ENCODE measurements around the gene FEM1A.
A peak's percentile ranks its signal among the peaks of the same experiment; 100 is the strongest.

DNA sequence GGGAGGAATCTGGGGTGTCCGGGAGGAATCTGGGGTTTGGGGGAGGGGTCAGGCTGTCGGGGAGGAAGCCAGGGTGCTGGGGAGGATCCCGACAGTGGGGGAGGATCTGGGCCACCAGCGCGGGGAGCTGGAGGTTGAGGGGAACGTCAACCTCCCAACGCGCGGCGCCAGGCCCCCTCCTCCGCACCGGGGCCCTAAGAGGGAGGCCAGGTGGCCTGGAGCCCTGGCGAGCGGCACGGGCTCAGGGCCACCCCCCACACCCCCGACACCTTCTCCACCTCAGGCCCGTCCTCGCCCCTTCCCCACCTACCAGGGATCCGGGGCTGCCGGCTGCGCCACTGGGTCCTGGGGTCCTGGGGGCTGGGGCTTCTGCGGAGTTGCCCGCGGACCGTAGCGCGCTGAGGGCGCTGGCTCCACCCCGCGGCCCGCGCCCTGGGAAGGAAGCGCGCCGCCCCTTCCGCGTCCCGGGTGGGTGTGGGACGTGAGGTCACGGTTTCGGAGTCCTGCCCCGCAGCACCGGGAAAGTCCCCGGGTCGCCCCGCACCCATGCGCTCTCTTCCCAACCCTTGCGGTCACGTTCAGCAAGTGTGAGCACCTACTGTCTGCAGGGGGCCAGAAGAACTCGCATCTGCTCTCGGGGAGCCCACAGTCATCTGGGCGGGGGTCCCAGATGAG, 39.9 kb downstream of the FEM1A start, which contains the start of gene TICAM1:
- TF ChIP-seq, protein P1, sequence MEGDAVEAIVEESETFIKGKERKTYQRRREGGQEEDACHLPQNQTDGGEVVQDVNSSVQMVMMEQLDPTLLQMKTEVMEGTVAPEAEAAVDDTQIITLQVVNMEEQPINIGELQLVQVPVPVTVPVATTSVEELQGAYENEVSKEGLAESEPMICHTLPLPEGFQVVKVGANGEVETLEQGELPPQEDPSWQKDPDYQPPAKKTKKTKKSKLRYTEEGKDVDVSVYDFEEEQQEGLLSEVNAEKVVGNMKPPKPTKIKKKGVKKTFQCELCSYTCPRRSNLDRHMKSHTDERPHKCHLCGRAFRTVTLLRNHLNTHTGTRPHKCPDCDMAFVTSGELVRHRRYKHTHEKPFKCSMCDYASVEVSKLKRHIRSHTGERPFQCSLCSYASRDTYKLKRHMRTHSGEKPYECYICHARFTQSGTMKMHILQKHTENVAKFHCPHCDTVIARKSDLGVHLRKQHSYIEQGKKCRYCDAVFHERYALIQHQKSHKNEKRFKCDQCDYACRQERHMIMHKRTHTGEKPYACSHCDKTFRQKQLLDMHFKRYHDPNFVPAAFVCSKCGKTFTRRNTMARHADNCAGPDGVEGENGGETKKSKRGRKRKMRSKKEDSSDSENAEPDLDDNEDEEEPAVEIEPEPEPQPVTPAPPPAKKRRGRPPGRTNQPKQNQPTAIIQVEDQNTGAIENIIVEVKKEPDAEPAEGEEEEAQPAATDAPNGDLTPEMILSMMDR (IDR thresholded peaks at IDR 0.05), result no peak
- peak; percentile 55 for TF ChIP-seq EZH2 (IDR thresholded peaks at IDR 0.05)

Measured in neural progenitor cell (in vitro differentiated cells).